Neural cell (in vitro differentiated cells): Measurements from ENCODE around the gene BMP10. TPM values are rescaled to one million over a fixed set of nuclear protein-coding genes. Genes with fewer than 3 reads are reported as not detected.

ENCODE experiments used
- H2AFZ ChIP-seq: fragments of 200-600, 300-800 bp; sonication (generic), shearing (Covaris generic); 2 replicates; pipeline ENCODE4 v1.6.0; 2014; ENCODE audit warnings: low read depth, mild to moderate bottlenecking, antibody characterized with exemption, low read length, moderate library complexity
- H3F3A ChIP-seq: fragments of 200-600 bp; shearing (Covaris generic); 2 replicates; pipeline ENCODE4 v1.6.1; 2016; ENCODE audit warnings: mild to moderate bottlenecking, moderate library complexity, mixed read lengths, antibody characterized with exemption, low read length; ENCODE audit not compliant: insufficient read depth, poor library complexity, severe bottlenecking
- H3K27ac ChIP-seq: fragments of 200-600, 300-800 bp; sonication (generic), shearing (Covaris generic); 2 replicates; pipeline ENCODE4 v1.5.1; 2014; ENCODE audit warnings: mild to moderate bottlenecking, low read length, moderate library complexity
- H3K27me3 ChIP-seq: fragments of 300-800, 200-600 bp; sonication (generic), shearing (Covaris generic); 2 replicates; pipeline ENCODE4 v1.6.0; 2014; ENCODE audit warnings: mild to moderate bottlenecking, low read depth, low read length, moderate library complexity; ENCODE audit not compliant: insufficient read depth
- H3K36me3 ChIP-seq: fragments of 300-800, 200-600 bp; sonication (generic), shearing (Covaris generic); 2 replicates; pipeline ENCODE4 v1.5.1; 2014; ENCODE audit warnings: mild to moderate bottlenecking, antibody characterized with exemption, low read length, moderate library complexity; ENCODE audit not compliant: insufficient read depth
- H3K4me2 ChIP-seq: fragments of 300-800, 200-600 bp; sonication (generic), shearing (Covaris generic); 2 replicates; pipeline ENCODE4 v1.6.0; 2014; ENCODE audit warnings: mild to moderate bottlenecking, low read length
- H3K4me3 ChIP-seq: fragments of 300-800, 200-600 bp; sonication (generic), shearing (Covaris generic); 2 replicates; pipeline ENCODE4 v1.5.1; 2014; ENCODE audit warnings: mild to moderate bottlenecking, low read length, moderate library complexity
- H3K79me2 ChIP-seq: fragments of 200-600 bp; shearing (Covaris generic); replicated peaks from 2 replicates; pipeline ENCODE4 v1.6.0; 2014; ENCODE audit warnings: mild to moderate bottlenecking, low read length, moderate library complexity; ENCODE audit not compliant: insufficient read depth
- H3K9ac ChIP-seq: fragments of 300-800, 200-600 bp; sonication (generic), shearing (Covaris generic); 2 replicates; pipeline ENCODE4 v1.6.1; 2016; ENCODE audit warnings: mild to moderate bottlenecking, low read length, mixed read lengths
- H3K9me2 ChIP-seq: fragments of 200-600 bp; shearing (Covaris generic); 2 replicates; pipeline ENCODE4 v1.6.1; 2016; ENCODE audit warnings: mild to moderate bottlenecking, low read length, mixed read lengths; ENCODE audit not compliant: insufficient read depth
- H3K9me3 ChIP-seq: fragments of 200-600, 300-800 bp; sonication (generic), shearing (Covaris generic); 2 replicates; pipeline ENCODE4 v1.6.1; 2016; ENCODE audit warnings: mild to moderate bottlenecking, mixed run types, low read length, moderate library complexity, mixed read lengths
- H4K20me1 ChIP-seq: fragments of 200-600 bp; shearing (Covaris generic); 2 replicates; pipeline ENCODE4 v1.6.1; 2016; ENCODE audit warnings: mild to moderate bottlenecking, mixed run types; ENCODE audit not compliant: insufficient read depth
- EP300 ChIP-seq: fragments of 450-650 bp; conservative IDR thresholded peaks from 2 replicates; pipeline ENCODE4 v1.6.1; 2014; ENCODE audit warnings: antibody characterized with exemption, mild to moderate bottlenecking, moderate library complexity; ENCODE audit not compliant: poor library complexity, severe bottlenecking
- EZH2 ChIP-seq: fragments of 200-600, 300-800 bp; shearing (Covaris generic), sonication (generic); IDR thresholded peaks from 2 replicates; pipeline ENCODE4 v1.6.1; 2014; ENCODE audit warnings: antibody characterized with exemption, low read length, borderline replicate concordance, mild to moderate bottlenecking; ENCODE audit not compliant: insufficient read depth, poor library complexity, severe bottlenecking
- MXI1 ChIP-seq: fragments of 450-650 bp; conservative IDR thresholded peaks from 2 replicates; pipeline ENCODE4 v1.6.1; 2014; ENCODE audit warnings: antibody characterized with exemption, mild to moderate bottlenecking; ENCODE audit not compliant: poor library complexity, severe bottlenecking
- POLR2AphosphoS5 ChIP-seq: IDR thresholded peaks from 2 replicates; pipeline ENCODE4 v1.6.1; 2012
- RAD21 ChIP-seq: fragments of 450-650 bp; conservative IDR thresholded peaks from 2 replicates; pipeline ENCODE4 v1.6.1; 2014; ENCODE audit warnings: antibody characterized with exemption, mild to moderate bottlenecking, moderate library complexity
- SMC3 ChIP-seq: fragments of 450-650 bp; conservative IDR thresholded peaks from 2 replicates; pipeline ENCODE4 v1.6.1; 2014; ENCODE audit warnings: antibody characterized with exemption, mild to moderate bottlenecking, moderate library complexity; ENCODE audit not compliant: poor library complexity
- TAF1 ChIP-seq: IDR thresholded peaks from 2 replicates; pipeline ENCODE4 v1.6.1; 2012; ENCODE audit warnings: low read depth
- polyA plus RNA-seq: library from polyadenylated mRNA; depleted of rRNA; stranded (reverse); fragments of >200 nt; gene quantifications from 2 replicates; pipeline ENCODE4 v1.2.3, GENCODE V29; 2014
- TF ChIP-seq, protein P1 (sequence below): IDR thresholded peaks from 2 replicates; pipeline ENCODE4 v1.6.1; 2012; ENCODE audit warnings: borderline replicate concordance
- TF ChIP-seq, protein P2 (sequence below): fragments of 450-650 bp; IDR thresholded peaks from 2 replicates; pipeline ENCODE4 v1.5.1; 2014; ENCODE audit warnings: antibody characterized with exemption, mild to moderate bottlenecking, moderate library complexity; ENCODE audit not compliant: poor library complexity, severe bottlenecking

Gene BMP10
- polyA plus RNA-seq, 1 donor from 2014 or later, result not detected

DNA sequence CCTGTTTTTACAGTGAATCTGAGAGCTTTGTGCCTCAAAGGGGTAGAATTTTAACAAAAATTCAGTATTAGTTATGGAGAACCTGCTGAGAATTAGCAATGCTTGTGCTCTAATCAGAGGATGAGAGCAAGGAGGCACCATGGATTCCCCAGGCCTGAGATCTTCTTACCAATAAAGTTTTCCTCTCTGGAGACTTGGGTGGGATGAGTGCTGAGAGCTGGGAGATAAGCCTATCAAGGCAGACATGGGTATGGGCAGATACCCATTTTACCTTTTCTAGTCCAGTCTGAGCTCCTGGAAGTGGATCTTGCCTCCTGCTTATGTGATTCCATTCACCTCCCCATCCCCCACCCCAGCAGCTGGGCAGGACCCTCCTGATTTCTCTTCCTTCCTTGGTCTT is 53.9 kb downstream of the BMP10 start:
- no peaks in the 10 kb centered on the region for H3K9me2 ChIP-seq
- H3K36me3 ChIP-seq, result no peaks in the 10 kb centered on the region
- H3K79me2 ChIP-seq, result no peaks in the 10 kb centered on the region
- H2AFZ ChIP-seq, result no peak overlapping the region
- no peaks in the 10 kb centered on the region for H3F3A ChIP-seq
- H3K27ac ChIP-seq, result no peak overlapping the region
- H3K27me3 ChIP-seq, result no peaks in the 10 kb centered on the region
- H3K4me3 ChIP-seq, result no peak overlapping the region
- H3K9me3 ChIP-seq, result no peaks in the 10 kb centered on the region
- H3K4me2 ChIP-seq, result no peak overlapping the region
- TF ChIP-seq EP300 (no peak), EZH2 (no peak), TAF1 (no peak), SMC3 (no peak), RAD21 (no peak), MXI1 (no peak), POLR2AphosphoS5 (no peak)
- TF ChIP-seq, protein P1, sequence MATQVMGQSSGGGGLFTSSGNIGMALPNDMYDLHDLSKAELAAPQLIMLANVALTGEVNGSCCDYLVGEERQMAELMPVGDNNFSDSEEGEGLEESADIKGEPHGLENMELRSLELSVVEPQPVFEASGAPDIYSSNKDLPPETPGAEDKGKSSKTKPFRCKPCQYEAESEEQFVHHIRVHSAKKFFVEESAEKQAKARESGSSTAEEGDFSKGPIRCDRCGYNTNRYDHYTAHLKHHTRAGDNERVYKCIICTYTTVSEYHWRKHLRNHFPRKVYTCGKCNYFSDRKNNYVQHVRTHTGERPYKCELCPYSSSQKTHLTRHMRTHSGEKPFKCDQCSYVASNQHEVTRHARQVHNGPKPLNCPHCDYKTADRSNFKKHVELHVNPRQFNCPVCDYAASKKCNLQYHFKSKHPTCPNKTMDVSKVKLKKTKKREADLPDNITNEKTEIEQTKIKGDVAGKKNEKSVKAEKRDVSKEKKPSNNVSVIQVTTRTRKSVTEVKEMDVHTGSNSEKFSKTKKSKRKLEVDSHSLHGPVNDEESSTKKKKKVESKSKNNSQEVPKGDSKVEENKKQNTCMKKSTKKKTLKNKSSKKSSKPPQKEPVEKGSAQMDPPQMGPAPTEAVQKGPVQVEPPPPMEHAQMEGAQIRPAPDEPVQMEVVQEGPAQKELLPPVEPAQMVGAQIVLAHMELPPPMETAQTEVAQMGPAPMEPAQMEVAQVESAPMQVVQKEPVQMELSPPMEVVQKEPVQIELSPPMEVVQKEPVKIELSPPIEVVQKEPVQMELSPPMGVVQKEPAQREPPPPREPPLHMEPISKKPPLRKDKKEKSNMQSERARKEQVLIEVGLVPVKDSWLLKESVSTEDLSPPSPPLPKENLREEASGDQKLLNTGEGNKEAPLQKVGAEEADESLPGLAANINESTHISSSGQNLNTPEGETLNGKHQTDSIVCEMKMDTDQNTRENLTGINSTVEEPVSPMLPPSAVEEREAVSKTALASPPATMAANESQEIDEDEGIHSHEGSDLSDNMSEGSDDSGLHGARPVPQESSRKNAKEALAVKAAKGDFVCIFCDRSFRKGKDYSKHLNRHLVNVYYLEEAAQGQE, result no peak
- TF ChIP-seq, protein P2, sequence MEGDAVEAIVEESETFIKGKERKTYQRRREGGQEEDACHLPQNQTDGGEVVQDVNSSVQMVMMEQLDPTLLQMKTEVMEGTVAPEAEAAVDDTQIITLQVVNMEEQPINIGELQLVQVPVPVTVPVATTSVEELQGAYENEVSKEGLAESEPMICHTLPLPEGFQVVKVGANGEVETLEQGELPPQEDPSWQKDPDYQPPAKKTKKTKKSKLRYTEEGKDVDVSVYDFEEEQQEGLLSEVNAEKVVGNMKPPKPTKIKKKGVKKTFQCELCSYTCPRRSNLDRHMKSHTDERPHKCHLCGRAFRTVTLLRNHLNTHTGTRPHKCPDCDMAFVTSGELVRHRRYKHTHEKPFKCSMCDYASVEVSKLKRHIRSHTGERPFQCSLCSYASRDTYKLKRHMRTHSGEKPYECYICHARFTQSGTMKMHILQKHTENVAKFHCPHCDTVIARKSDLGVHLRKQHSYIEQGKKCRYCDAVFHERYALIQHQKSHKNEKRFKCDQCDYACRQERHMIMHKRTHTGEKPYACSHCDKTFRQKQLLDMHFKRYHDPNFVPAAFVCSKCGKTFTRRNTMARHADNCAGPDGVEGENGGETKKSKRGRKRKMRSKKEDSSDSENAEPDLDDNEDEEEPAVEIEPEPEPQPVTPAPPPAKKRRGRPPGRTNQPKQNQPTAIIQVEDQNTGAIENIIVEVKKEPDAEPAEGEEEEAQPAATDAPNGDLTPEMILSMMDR, result no peak
- H4K20me1 ChIP-seq, result no peaks in the 10 kb centered on the region
- H3K9ac ChIP-seq, result no peak overlapping the region

Other genes starting within 250 kb of the BMP10 start
- gene PROKR1, start 227.8 kb downstream of the BMP10 start, polyA plus RNA-seq, result 0.06 TPM in 1 of 2 replicates, not detected in the other
- gene ARHGAP25, start 136.6 kb downstream of the BMP10 start, polyA plus RNA-seq, result not detected in 2 replicates
- not detected in 2 replicates for gene GKN2, start 81.5 kb upstream of the BMP10 start, polyA plus RNA-seq
- not detected in 2 replicates for gene GKN1, start 103.2 kb upstream of the BMP10 start, polyA plus RNA-seq
- 4.9 and 5.2 TPM in 2 replicates for gene ANTXR1, start 141.8 kb upstream of the BMP10 start, polyA plus RNA-seq